ENCODE results near the gene DNAH9. TPM values are rescaled to one million over a fixed set of nuclear protein-coding genes. Genes with fewer than 3 reads are reported as not detected.

Gene DNAH9
- total and polyA plus RNA-seq, 2 of the 8 experiments (the other 6 are each of a cell fraction or from before 2014, with no cell fraction given) = 0.21 to 0.86 TPM

- no peak for TF ChIP-seq USF2 (IDR thresholded peaks at IDR 0.05; ENCODE audit: low read length)
- no peak for TF ChIP-seq CHD2 (IDR thresholded peaks at IDR 0.05; ENCODE audit: low read length)
- no peak for TF ChIP-seq CHD7 (IDR thresholded peaks at IDR 0.05; ENCODE audit: insufficient replicate concordance, low read length)
- TF ChIP-seq SRF (IDR thresholded peaks at IDR 0.05; ENCODE audit: low read depth, low read length) = no peak
- TF ChIP-seq KDM4A (IDR thresholded peaks at IDR 0.05; ENCODE audit: low read depth, low read length, severe bottlenecking) = no peak
- no peak for TF ChIP-seq EZH2 (IDR thresholded peaks at IDR 0.05; ENCODE audit: low read depth, low read length, severe bottlenecking)
- no peak for TF ChIP-seq TEAD4 (IDR thresholded peaks at IDR 0.05; ENCODE audit: low read depth, low read length)
These were observed 355.7 kb downstream of the DNAH9 start (continued) for GRCh38 chr17:11953924-11954323.

Data from H1 (cell line).